Measurements from ENCODE around the gene AMN1. TPM values are rescaled to one million over a fixed set of nuclear protein-coding genes. Genes with fewer than 3 reads are reported as not detected.
"Not testable (repeated sequence)": the region's sequence is repeated elsewhere in the genome, so short reads cannot be mapped to it uniquely, and the experiment has no call there.

The AMN1 gene
- total RNA-seq, 1 donor from 2014 or later: 7.8 TPM

- DNase-seq (ENCODE audit: low read depth in 2 of 2): no peak
Measured at GRCh38 chr12:31685801-31686200, 43.0 kb downstream of the AMN1 start.

GRCh38 chr12:31682136-31682962, 46.5 kb downstream of the AMN1 start:
- DNase-seq (ENCODE audit: low read depth in 2 of 2): peak; percentile 86 to 91

- DNase-seq (ENCODE audit: low read depth in 2 of 2): no peak
Measured at GRCh38 chr12:31672521-31672920, 56.3 kb downstream of the AMN1 start.

GRCh38 chr12:31669582-31669981, 59.2 kb downstream of the AMN1 start:
- DNase-seq (ENCODE audit: low read depth in 2 of 2): not testable (repeated sequence)

- DNase-seq (ENCODE audit: low read depth in 2 of 2): no peak
Measured at GRCh38 chr12:31669020-31669419, 59.8 kb downstream of the AMN1 start.

GRCh38 chr12:31664038-31664437, 64.8 kb downstream of the AMN1 start:
- no peak for DNase-seq (ENCODE audit: low read depth in 2 of 2)

- no peak for DNase-seq (ENCODE audit: low read depth in 2 of 2)
Measured at GRCh38 chr12:31663576-31663975, 65.2 kb downstream of the AMN1 start.

- no peak for DNase-seq (ENCODE audit: low read depth in 2 of 2)
Measured at GRCh38 chr12:31662176-31662849, 66.5 kb downstream of the AMN1 start.

GRCh38 chr12:31659087-31659942, 69.5 kb downstream of the AMN1 start, which contains the start of gene ETFBKMT:
TSS of gene ETFBKMT (plus strand) at chr12:31659688. CDS start at chr12:31661954, 2,266 bp downstream.
- peak; percentile 60 to 87 for DNase-seq (ENCODE audit: low read depth in 2 of 2)

GRCh38 chr12:31658471-31659086, 70.2 kb downstream of the AMN1 start:
- DNase-seq (ENCODE audit: low read depth in 2 of 2): no peak

GRCh38 chr12:31655792-31656191, 73.0 kb downstream of the AMN1 start:
- DNase-seq (ENCODE audit: low read depth in 2 of 2): no peak

- DNase-seq (ENCODE audit: low read depth in 2 of 2): no peak
Measured at GRCh38 chr12:31655208-31655607, 73.6 kb downstream of the AMN1 start.

GRCh38 chr12:31651893-31652521, 76.8 kb downstream of the AMN1 start:
- peak in 1 of 2 donors; percentile 41 for DNase-seq (ENCODE audit: low read depth in 2 of 2)

- DNase-seq (ENCODE audit: low read depth in 2 of 2): no peak
Measured at GRCh38 chr12:31650918-31651317, 77.9 kb downstream of the AMN1 start.

GRCh38 chr12:31647086-31647491, 81.7 kb downstream of the AMN1 start:
- DNase-seq (ENCODE audit: low read depth in 2 of 2): peak; percentile 14 to 24

GRCh38 chr12:31645924-31646323, 82.9 kb downstream of the AMN1 start:
- peak; percentile 17 to 50 for DNase-seq (ENCODE audit: low read depth in 2 of 2)

- DNase-seq (ENCODE audit: low read depth in 2 of 2): no peak
Measured at GRCh38 chr12:31644536-31644935, 84.3 kb downstream of the AMN1 start.

GRCh38 chr12:31641509-31642090, 87.2 kb downstream of the AMN1 start:
- DNase-seq (ENCODE audit: low read depth in 2 of 2): no peak

- no peak for DNase-seq (ENCODE audit: low read depth in 2 of 2)
Measured at GRCh38 chr12:31634620-31635019, 94.2 kb downstream of the AMN1 start.

GRCh38 chr12:31633464-31633863, 95.4 kb downstream of the AMN1 start:
- no peak for DNase-seq (ENCODE audit: low read depth in 2 of 2)

Measured in dermis microvascular lymphatic vessel endothelial cell (primary cell).